Left kidney (tissue), 2 donors: Measurements from ENCODE around the gene C16orf96. TPM values are rescaled to one million over a fixed set of nuclear protein-coding genes. Genes with fewer than 3 reads are reported as not detected.
"Not testable (repeated sequence)": the region's sequence is repeated elsewhere in the genome, so short reads cannot be mapped to it uniquely, and the experiment has no call there.

Experiments used
- DNase-seq: peaks from one replicate; pipeline ENCODE4 v3.0.0-alpha.2; 2013
- polyA plus RNA-seq: library from polyadenylated mRNA; unstranded; fragments of 120-200 nt; gene quantifications from one replicate; pipeline ENCODE4 v1.2.1, GENCODE V29; 2013; ENCODE audit not compliant: insufficient read length

Gene C16orf96
- polyA plus RNA-seq, 1 donor = 0.33 TPM

DNA sequence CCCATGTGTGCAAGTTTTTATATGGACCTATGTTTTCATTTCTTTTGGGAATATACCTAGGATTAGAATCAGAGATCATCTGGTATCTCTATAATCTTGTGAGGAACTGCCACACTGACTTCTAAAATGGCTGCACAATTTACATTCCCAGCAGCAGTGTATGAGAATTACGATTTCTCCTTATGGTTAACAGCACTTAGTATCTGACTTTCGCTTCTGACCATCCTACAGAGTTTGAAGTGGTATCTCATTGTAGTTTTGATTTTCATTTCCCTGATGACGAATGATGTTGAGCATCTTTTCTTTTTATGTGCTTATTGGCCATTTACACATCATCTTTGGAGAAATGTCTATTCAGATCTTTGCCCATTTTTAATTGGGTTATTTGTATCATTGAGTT, 10.0 kb downstream of the C16orf96 start:
- DNase-seq = no peak

DNA sequence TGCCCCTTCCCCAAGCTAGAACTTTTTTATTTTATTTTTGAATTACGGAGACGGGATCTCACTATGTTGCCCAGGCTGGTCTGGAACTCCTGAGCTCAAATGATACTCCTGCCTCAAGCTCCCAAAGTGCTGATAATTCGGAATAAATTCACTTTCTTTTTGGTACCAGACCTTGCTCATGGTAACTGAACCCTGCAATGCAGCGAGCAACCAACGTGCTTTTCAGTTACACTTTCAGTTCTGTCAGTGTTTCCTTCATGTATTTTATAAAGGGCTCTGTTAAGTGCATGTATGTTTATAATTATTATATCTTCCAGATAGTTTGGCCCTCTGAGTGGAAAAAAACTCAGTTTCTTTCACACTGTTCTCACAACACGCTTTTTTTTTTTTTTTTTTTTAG, 13.9 kb downstream of the C16orf96 start:
- no peak for DNase-seq

DNA sequence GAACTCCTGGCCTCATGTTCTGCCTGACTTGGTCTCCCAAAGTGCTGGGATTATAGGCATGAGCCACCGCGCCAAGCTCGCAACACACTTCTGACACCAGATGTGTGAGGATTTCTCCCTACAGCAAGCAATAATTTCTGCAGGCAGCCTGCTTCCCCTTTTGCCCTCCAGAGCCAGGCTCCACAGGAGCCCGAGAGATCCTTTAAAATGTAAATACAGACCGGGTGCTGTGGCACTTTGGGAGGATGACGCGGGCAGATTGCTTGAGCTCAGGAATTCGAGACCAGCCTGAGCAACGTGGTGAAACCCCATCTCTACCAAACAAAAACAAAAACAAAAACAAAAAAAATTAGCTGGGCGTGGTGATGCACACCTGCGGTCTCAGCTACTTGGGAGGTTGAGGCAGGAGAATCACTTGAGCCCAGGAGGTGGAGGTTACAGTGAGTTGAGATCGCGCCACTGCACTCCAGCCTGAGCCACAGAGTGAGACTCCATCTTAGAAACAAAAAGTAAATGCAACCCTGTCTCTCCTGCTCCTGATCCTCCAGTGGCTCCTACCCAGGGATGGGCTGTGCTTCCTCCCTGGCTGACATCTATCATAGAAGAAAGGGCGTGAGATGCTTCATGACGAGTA, 14.7 kb downstream of the C16orf96 start:
- DNase-seq = no peak

DNA sequence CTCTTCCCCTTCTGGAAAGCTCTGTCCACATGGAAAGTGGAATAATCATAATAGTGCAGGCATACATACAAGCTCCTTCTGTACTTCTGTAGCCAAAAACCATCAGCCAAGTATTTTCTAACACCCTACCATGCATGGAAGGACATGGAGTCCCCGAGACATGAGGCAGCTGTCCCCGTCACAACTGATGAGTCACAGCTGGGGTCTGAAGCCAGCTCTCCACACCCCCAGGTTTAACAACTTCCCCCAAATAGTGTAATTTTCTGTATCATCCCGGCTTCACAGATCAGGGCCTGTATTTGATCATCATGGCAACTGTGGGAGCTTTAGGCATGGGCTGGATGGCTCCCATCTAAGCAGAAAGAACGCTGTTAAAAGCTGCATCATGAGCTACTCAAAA, 16.6 kb downstream of the C16orf96 start:
- DNase-seq = peak; percentile 53

DNA sequence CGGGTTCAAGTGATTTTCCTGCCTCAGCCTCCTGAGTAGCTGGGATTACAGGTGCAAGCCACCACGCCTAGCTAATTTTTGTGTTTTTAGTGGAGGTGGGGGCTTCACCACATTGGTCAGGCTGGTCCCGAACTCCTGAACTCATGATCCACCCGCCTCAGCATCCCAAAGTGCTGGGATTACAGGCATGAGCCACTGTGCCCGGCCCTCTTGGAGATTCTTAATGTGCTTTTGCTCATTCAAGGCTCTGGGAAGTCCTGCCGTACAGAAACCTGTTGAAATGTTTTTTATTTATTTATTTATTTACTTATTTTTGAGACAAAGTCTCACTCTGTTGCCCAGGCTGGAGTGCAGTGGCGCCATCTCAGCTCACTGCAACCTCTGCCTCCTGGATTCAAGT, 17.8 kb downstream of the C16orf96 start:
- not testable (repeated sequence) for DNase-seq

DNA sequence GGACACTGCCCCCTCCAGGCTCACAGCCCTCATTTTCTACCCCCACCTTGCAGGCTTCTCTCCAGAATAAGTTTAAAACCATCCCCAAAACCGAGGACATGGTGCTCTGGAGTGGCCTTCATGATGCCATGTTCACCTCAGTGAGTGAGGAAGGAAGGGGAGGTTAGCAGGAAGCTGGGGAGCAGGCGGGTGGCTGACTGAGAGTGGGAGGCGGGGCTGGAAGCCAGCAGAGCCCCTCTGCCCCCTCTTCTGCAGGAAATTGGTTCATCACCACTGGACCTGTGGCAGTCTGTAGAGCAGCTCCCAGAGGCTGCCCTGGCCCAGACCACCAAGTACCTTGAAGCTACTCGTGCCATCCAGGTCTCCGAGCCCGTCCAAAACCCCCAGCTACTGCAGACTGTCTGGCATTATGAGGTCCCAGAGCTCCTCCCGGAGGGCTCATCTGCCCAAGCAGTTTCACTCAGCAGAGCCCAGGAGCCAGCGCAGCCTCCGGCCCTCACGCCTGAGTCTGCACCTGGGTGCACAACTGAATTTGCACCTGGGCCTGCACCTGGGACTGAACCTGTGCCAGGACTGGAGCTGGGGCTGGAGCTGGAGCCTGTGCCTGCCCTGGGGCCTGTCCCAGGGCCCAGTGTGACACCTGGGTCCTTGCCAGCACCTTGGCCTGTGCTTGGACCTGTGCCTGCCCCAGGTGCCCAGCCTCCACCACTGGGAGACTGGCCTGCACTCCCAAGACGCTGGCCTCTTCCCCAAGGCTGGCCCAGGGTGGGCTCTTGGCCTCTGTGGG, 19.0 kb downstream of the C16orf96 start:
- DNase-seq = no peak

DNA sequence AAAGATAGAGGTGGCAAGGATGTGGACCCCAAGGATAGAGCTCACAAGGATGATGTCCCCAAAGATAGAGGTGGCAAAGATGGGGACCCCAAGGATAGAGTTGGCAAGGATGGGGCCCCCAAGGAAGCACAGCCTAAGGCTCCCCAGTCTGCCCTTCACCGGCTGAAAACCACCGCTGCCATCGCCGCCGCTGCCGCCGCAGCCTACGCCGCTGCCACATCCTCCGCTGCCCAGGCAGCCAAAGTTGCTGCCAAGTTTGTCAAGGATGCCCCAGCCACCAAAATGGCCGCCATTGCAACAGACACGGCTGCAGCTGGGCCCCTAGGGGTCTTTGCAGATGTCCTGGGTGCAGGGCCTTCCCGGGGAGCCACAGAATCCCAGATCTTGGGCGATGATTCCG, 19.9 kb downstream of the C16orf96 start:
- DNase-seq = no peak

DNA sequence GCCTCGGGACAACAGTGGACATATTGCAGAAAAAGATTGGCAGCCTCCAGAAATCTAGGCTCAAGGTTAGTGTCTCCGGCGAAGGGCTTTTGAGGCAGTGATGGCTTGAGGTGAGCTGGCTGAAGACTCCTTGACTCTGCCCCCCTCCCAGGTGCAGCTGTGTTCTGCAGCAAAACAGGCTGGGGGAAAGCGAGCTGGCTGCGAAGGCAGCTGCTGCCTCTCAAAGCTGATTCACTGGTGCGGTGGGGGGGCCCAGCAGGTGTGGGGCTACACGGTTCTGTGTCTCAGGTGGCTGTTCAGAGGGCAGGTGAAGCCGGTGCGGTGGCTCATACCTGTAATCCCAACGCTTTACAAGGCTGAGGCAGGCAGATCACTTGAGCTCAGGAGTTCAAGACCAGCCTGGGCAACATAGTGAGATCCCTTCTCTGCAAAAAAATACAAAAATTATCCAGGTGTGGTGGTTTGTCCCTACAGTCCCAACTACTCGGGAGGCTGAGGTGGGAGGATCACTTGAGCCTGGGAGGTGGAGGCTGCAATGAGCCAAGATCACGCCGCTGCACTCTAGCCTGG, 22.9 kb downstream of the C16orf96 start:
- DNase-seq = no peak

DNA sequence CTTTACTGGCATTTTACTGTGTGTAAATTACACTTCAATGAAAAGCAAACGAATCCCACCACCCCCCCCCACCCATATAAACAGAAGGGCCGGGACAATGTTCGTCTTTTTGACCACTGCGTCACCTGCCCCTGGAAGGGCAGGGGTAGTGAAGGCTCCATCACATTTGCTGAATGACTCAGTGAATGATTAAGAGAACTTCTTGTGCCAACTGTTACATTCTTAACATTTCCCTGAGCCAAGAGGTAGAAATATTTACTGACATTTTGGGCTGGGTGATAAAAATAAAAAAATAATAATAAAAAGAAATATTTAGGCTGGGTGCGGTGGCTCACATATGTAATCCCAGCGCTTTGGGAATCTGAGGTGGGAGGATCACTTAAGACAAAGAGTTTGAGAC, 24.1 kb downstream of the C16orf96 start:
- DNase-seq = no peak

DNA sequence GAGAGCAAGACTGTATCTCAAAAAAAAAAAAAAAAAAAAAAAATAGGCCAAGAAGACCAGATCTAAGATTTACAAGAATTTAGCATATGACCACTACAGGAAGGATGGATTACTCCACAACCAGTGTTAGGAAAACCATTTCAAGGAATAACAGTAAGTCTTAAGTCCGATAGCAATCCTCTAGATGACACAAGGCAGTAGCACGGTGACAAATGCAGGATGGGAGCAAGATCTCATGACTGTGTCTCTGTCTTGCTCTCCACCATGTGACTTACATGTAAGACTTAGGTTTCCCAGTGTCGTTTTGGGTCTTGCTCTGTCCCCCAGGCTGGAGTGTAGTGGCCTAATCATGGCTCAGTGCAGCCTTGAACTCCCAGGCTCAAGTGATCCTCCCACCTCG, 27.8 kb downstream of the C16orf96 start:
- no peak for DNase-seq

DNA sequence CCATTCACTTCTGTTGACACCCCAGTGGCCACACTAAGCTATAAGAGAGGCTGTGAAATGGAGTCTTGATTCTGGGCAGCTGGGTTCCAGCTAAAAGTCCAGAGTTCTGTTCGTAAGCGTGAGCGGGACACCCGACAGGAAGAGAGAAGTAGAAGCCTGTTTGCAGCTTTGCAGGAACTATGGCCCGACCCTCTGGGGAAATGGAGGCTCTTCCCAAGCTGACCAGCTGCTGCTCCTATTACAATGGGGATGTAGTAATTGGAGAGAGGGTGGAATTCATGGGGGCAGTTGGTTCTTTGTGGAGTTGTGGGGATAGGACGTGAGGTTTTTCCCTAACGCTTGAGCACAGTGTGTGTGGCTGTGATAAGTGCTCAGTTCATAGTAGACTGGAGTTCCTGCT, 30.2 kb downstream of the C16orf96 start:
- DNase-seq = no peak

DNA sequence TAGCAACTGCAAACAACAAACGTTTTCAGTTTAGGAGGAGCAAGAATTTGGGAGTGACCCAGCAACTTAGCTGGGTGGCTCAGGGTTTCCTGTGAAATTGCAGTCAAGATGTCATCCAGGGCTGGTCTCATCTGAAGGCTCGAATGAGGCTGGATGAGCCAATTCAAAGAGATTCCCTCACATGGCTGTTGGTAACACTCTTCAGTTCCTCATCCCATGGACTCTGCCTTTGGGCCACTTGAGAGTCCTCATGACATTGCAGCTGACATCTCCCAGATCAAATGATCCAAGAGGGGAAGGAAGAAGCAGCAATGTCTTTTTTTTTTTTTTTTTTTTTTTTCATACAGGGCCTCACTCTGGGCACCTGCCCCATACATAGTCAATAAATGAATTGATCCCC, 32.2 kb downstream of the C16orf96 start:
- no peak for DNase-seq

DNA sequence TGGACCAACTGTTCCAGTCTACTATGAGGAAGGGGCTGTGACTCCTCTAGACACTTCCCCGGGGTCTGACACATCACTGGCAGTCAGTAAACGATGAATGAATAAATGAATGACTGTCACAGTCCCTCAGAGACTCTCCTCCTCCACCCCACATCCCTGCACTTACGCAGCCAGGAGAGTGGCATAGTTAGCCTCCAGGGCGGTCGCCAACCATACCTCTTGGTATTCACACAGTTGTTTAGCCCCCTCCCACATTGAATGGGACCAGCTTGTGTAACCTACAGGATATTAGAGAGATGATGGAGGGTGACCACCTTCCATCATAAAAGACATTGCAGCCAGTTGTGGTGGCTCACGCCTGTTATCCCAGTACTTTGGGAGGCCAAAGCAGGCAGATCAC, 32.8 kb downstream of the C16orf96 start:
- no peak for DNase-seq

DNA sequence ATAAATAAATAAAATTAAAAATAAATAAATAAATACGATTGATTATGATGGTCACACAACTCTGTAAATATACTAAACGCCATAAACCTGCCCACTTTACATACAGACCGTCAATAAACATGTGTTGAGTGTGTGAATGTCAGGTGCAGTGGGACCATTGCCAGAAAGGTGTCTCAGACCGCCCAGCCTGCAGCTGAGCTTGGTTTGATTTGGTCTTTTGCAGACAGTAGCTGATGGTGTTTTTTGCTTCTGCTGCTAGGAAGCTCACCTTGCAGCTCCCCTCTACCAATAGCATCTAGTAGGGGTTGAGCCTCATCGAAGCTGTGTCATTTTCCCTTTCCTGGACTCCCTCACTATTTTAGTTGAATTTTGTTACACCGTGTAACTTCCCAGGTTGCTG, 35.1 kb downstream of the C16orf96 start:
- no peak for DNase-seq

DNA sequence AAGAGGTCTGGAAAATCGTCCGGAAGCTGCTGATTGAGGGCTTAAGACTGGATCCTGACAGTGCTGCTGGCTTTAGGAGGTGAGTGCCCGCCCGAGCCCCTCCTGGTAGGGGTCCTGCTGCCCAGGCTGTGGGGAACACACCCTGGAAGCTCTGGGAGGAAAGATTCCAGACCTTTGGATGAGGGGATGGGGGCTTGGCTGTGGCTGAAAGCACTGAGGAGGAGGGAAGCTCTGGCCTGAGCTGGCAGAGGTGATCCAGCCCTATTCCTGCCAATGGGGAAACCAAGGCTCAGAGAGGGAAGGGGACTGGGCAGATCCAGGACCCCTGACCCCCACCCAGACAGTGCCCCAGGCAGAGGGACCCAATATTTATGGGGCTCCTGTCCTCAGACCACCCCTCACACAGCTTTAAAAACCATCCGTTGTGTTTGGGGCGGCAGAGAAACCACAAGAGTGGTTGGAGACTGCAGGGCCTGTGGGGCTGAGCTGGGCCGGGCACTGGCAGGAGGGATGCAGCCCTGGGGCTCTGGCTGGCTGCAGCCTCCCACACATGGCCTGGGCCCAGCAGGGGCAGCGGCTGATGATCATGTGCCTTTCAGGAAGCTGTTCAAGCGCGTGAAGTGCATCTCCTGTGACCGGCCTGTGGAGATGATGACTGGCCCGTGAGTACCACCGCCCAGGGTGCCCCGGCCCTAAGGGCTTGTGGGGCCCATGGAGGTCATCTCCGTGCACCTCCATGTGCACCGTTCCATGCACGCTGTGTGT, 35.7 kb downstream of the C16orf96 start:
- DNase-seq = no peak

DNA sequence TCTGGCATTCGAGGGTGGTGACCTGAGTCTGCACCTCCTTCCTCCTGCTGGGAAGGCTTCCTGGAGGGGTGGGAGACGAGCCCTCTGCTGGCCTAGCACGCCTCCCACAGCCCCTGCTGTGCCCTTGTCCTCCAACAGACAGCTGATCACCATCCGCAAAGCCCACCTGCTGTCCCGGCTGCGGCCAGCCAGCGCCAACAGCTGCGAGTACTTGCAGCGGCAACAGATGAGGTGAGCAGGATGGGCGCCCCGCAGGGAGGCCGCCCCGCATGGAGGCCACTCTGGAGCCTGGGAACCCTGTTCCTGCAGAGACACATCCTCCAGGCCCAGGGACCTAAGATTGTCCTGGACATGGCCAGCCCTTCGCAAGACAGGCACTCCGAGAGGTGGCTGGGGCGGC, 36.9 kb downstream of the C16orf96 start:
- no peak for DNase-seq

DNA sequence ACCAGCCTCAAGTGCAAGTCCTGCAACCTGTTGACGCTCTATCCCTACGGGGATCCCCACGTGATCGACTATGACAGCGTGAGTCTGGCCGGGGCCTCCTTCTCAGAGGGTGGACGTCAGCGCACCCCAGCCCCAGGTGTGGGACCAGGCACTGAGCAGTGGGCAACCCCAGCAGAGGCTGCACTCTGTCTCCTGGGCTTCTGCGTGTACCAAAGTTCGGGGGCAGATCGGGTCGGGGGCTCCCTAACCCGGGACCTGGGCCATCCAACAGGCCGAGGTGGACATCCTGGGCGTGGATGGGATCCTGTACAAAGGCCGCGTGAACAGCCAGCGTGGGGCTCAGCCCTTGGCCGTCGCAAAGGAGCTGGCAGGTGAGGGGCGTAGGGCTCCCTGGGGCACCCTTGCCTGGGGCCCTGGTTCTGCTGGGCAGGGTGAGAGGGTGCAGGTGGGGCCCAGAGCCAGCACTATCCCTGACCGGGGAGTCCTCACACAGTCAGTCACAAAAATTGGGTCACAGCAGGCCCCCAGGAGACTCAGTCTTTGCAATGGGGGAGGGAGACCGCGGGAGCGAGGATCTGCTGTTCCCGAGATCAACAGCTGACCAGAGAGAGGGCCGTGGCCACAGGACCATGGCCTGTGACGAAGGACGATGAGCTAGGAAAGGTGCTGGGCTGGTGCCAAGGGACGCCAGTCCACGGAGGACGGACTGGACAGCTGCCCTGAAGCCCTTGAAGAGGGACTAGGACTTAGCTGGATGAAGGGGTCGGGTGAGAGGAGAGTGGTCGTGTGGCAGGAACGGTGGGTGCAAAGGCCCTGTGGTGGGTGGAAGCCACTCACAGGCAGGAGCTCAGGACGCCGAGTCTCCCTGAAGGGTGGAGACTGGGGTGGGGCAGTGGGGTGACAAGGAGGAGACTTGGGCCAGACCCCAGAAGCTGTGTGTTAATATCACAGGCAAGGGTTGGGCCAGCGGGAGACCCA, 38.6 kb downstream of the C16orf96 start:
- DNase-seq = no peak

DNA sequence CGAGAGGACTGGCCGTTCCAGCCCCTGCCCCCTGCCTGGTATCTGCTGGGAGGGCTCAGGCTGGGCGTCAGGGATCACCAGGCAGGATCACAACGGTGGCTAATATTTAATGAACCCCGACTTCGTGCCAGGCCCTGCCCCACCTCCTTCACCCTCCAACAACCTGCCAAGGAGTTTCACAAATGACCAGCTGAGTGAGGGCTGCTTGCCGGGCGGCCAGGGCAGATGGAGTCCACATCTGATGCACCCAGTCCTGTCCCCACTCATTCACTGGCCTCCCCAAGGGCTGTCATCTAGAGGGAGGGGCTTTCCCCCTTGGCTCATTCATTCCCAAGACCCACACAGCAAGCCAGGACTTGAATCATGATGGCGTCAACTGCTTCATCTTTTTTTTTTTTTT, 41.0 kb downstream of the C16orf96 start:
- DNase-seq = no peak

DNA sequence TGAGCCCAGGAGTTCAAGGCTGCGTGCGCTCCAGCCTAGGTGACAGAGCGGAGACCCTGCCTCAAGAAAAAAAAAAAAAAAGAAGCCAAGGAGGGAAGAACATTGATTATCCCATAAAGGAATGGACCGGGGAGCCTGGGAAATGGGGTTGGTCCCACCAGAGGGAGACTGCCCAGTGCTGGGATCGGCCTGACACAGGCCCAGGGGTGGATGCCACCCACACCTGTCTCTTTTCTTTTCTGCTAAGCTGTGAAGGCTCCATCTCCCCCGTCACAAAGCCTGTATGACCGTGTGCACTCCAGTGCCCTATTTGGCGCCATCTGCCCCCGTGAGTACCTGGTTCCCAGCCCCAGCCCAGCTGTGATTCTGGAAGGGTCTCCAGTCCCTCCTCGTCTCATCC, 42.9 kb downstream of the C16orf96 start:
- DNase-seq = no peak

DNA sequence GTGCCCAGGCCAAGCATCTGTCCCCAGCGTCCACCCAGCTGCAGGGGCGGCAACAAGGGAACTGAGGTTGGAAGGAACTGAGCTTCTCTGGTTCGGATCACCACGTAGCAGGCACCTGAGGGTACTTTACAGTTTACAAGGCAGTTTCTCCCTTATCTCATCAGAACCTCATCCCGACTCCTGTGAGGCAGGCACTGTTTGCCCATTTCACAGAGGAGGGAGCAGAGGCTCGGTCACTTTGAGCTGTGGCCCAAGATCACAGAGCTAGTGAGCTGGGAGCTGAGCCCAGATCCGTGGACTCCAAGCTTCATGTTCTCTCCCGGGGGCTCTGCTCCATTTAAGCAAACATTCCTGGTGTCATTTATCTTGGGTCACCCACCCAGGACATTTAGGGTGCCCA, 43.4 kb downstream of the C16orf96 start:
- DNase-seq = no peak

DNA sequence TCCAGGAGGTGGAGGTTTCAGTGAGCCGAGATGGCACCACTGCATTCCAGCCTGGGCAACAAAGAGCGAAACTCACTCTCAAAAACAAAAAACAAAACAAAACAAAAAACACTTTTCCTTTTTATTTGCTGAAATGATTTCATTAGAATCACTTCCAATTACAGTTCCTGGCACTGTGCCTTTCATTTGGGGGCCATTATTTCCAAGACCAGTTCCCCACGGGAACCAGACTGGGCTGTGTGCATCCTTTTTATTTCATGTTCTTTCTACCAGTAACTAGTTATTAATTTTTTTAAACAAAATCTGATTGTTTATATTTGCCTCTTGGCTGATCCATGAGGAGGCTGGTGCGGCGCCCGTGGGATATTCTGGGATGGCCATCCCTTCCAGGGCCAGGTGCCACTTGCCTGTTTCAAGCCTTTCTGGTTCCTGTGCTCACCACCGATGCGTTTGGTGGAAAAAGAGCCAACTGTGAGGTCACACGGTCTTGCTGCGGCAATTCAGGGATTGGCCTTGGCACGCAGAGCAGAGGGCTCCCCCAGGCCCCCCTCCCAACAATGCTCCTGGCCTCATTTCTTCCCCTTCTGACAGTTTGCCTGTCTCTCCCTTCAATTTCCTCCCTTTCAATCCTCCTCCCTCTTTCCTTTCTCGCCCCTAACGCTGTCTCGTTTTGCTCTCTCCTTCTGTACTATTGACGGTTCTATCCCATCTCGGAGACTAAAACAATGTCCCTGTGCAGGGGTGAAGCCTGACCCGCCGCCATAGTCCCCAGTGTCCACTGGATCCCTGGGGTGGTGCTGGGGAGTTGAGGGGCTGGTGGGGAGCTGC, 45.1 kb downstream of the C16orf96 start:
- DNase-seq = no peak
